Stimulated activated CD4-positive, alpha-beta T cell treated with anti-CD3 and anti-CD28 coated beads, Interleukin-1b, Interleukin-23, amount 100 ng/mL, for 4 hours (primary cell): ENCODE results near the gene EGFL8.
"Not testable (repeated sequence)": the region's sequence is repeated elsewhere in the genome, so short reads cannot be mapped to it uniquely, and the experiment has no call there.

Experiments used
- DNase-seq, 2 donors: peaks; one replicate each; pipeline ENCODE4 v3.0.0-alpha.2; 2020; ENCODE audit warnings: low read depth in 2 of 2

Gene EGFL8

GRCh38 chr6:32164295-32164694 is at the start of gene EGFL8:
EGFL8 (plus strand) TSS chr6:32164595; CDS start chr6:32166166, 1,571 bp downstream.
- DNase-seq = no peak

DNA sequence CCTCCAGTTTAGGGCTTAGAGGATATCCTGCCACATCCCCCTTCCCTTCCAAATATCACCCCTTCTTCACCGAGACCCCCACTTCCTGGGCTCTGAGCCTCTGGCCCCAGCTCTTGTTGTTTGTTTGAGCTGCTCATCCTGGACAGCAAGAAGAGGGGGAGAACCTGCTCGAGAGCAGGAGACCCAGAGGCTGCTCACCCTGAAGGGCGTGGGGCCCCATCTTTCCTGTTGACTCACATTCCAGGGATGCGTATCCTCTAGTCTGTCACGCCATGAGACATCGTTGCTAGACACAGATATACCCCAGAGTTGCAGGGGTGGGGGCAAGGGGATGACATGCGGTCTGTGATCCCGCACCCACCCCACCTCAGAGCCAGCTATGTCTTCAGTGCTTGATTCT is 49.6 kb upstream of the EGFL8 start:
- no peak for DNase-seq

DNA sequence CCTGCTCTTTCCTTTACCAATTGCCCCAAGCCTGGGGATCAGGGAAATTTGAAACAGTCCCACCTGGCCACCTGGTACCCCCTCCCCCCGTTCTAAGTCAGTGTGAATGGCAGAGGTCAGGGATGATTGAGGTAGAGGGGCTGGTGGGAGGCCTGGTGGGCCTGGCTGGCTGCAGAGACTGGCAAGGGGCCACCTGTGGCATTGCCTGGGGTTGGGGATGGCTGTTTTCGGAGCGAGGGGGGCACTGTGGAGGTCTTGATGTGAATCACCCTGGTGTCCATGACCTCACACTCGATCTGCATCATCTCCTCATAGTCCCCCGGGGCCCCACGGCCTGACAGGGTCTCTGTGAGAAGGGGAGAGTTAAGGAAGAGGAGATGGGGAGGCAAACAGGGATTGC is 48.8 kb upstream of the EGFL8 start:
- no peak for DNase-seq

- no peak for DNase-seq
These were observed 47.7 kb upstream of the EGFL8 start for GRCh38 chr6:32116674-32117073.

GRCh38 chr6:32117461-32117860 is 46.9 kb upstream of the EGFL8 start:
- DNase-seq = no peak

DNA sequence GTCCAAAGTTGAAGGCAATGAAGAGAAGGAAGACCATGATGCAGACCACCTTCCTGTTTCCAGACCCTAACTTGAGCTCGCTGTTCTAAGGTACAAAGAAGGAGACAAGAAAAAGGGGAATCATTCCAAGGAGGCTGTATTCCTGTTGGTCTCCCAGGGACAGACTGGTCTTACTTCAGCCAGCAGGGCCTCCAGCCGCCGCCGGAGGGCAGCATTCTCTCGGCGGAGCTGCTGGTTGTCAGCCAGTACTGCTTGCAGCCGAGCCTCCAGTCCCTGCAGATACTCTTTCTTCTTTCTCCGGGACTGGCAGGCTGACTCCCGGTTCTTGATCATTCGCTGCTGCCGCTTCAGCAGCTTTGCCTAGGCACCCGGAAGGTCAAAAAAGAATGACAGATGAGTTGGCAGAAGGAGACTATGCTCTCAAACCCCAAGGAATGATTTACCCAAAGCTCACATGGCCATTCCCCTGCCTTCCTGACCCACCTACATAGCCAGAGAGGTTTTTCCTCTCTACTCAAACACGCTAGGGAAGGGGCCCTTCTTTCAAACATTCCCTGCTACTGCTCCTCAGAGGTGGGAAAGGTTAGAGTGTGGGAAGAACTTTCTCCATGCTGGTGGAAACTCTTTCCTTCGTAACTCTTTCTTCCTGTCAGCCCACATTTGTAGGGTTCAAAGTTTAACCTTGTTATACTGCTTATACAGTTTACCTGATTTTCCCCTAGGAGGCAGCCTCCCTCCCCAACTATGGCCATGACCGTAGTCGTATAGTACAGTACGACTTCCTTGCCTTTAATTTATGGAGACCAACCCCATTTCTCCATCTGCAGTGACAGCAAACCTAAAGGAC is 45.4 kb upstream of the EGFL8 start:
- DNase-seq = peak; percentile 47 to 62

- no peak for DNase-seq
These were observed 43.8 kb upstream of the EGFL8 start for GRCh38 chr6:32120573-32121059.

DNA sequence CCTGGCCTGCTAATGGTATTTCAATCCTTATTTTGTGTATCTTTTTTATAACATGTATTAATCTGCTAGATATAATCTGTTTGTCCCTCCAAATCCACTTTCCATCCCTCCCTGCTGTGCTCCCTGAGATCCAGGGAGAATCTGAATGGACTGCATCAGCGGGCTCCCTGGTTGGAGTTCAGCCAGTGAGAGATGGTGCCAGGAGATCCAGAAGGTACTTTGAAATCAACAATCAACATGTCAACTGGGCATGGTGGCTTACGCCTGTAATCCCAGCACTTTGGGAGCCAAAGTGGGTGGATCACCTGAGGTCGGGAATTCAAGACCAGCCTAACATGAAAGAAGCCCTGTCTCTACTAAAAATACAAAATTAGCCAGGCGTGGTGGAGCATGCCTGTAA is 40.7 kb upstream of the EGFL8 start:
- DNase-seq = no peak

DNA sequence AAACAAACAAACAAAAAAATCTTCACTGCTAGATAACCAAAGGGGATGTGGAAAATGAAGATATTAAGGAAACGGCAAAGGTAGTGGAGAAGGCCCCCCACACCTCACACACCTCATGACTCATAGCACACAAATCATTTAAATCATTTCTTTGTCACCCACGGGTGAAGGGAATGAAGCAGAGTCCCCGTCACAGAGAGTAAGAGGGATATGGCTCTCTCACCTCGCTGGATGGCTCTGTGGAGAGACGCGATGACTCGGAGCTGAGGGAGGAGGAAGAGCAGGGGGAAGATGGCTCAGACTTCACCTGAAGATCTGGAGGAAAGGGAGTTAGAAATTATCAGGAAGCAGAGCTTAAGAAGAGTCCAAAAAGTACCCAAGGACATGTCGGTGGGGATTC is 37.5 kb upstream of the EGFL8 start:
- no peak for DNase-seq

- DNase-seq = no peak
These were observed 37.0 kb upstream of the EGFL8 start for GRCh38 chr6:32127409-32127716.

- DNase-seq = peak; percentile 88 to 94
These were observed 36.4 kb upstream of the EGFL8 start, which contains the start of gene ATF6B for GRCh38 chr6:32127717-32128592. ATF6B (minus strand) TSS chr6:32128246; CDS start chr6:32128207, 39 bp downstream.

GRCh38 chr6:32128751-32129296 is 35.6 kb upstream of the EGFL8 start:
- no peak for DNase-seq

- DNase-seq = no peak
These were observed 34.9 kb upstream of the EGFL8 start for GRCh38 chr6:32129297-32130088.

- DNase-seq = no peak
These were observed 32.9 kb upstream of the EGFL8 start for GRCh38 chr6:32131439-32131948.

DNA sequence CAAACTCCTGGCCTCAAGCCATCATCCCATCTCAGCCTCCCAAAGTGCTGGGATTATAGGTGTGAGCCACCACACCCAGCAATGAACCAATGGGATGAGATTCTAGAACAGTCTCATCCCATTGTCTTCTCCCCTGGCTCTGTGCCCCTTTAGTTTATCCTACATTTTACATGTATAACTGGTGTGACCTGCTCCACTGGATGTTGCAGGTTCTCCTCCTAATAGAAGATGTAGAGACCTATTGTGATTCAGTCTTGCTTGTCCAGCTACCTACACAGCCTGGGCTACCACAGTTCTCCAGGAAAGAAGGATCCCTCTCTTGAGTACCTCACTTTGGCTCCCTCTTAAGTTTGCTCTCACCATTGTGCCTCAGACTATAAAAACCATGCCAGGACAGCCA is 32.3 kb upstream of the EGFL8 start:
- DNase-seq = no peak

GRCh38 chr6:32133786-32134185 is 30.6 kb upstream of the EGFL8 start:
- no peak for DNase-seq

- DNase-seq = no peak
These were observed 26.9 kb upstream of the EGFL8 start for GRCh38 chr6:32137454-32137853.

DNA sequence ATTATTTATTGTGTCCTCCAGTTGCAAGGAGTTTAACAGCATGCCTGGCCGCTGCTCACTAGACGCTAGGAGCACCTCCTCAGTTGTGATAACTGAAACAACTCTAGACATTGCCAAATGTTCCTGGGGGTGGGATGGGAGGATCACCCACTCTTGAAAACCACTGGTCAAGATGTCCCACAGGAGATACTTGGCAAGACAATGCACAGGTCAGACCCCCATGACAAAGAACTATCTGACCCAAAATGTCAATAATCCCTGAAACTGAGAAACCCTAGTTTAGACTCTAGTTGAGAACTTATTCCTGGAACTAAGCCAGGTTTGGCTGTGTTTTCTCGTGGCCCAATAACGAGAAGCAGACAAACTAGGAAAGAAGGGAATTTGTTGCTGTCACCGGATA is 24.8 kb upstream of the EGFL8 start:
- no peak for DNase-seq

GRCh38 chr6:32140420-32141046 is 23.9 kb upstream of the EGFL8 start:
- no peak for DNase-seq

GRCh38 chr6:32144238-32144637 is 20.2 kb upstream of the EGFL8 start:
- not testable (repeated sequence) for DNase-seq

DNA sequence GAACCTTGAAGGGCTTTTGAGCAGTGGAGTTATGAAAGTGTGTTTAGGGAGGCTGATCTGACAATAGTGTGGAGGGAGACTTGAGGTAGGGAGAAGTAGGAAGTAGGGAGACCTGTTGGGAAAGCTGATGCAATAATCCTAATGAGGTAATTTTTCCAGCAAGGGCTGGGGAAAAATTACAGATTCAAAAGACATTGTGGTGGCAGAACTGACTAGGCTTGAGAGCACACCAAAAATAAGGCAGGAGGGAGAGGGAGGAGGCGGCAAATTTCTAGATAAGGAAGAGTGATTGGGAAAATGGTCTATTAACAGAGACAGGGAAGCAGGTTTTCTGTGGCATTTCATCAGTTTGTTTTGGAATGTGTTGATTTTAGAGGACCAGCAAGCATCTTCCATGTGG is 18.1 kb upstream of the EGFL8 start:
- no peak for DNase-seq
